CD4-positive, alpha-beta T cell treated with Interleukin-17A for 1 hour (primary cell): ENCODE results near the gene BLOC1S5.
"Not testable (repeated sequence)": the region's sequence is repeated elsewhere in the genome, so short reads cannot be mapped to it uniquely, and the experiment has no call there.

Source experiments
- DNase-seq: peaks from one replicate; pipeline ENCODE4 v3.0.0-alpha.2; 2020

Gene BLOC1S5

DNA sequence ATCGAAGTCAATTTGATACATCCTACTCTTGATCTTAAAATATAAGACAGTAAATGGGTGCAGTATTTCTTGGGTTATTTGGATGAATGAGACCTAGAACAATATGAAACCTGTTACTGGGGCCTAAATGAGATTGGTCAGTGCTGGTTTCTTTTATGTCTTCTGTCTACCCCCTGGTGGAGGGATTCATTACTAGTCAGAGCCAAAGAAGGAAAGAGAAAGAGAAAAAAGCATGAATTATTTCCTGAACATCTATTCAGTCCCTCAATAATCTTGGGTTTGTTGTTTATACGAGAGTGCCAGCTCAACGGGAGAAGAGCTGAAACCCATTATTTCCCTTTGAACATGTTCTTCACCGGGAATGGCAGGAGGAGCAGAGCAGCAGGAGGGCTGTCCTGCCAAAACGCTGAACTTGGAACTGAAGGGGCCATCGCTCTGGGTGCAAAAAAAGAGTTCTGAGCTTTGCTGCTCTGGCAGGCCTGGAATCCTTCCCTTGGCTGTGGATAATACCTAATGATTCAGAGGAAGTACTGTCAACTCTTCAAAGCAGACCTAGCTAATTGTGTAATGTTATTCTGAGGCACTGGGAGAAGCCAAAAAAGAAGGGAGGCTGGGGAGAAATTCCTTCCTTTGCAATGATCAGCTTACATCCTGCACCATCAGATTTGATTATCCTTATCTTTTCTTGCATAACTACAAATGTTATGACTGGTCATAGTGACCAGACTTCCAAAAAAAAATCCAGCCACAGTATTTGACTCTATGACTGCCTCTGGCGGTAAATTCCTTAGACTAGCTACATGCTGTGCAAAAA, 72.0 kb downstream of the BLOC1S5 start:
- DNase-seq: no peak

DNA sequence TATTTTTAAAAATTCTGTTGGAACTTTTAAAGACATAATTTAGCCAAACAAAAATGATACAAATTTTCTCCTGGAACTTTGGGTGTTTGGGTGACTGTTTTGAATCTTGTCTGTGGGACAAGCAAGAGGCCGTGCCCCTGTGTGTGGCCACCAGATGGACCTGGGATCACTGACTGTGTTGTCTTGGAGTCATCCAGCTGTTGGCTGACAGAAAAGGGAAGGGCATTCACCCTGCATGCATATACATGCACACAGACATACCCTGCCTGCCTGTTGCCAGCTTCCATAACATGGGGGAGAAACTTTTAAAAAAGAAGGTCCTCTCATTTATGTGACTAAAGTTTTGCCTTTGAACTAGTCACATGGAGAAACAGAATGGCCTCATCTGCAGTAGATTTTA, 72.7 kb downstream of the BLOC1S5 start:
- DNase-seq: no peak

DNA sequence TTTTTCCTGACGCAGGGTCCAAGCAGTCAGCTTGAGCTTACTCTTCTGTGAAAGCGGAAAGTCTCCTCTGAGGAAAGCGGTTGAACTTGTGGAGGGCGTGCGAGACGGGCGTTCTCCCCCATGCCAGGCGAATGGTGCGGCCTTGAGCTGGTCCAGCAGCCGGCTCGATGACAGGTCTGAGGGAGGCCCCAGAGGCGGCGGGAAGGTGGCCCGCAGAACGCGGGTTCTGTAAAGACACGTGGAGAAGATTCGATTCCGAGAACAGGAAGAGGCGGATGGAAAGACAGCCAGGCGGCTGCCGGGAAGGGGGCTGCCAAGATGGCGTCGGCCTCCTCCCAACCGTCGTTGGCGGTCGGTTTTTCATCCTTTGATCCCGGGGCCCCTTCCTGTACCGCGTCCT, 78.0 kb downstream of the BLOC1S5 start:
- DNase-seq: no peak

DNA sequence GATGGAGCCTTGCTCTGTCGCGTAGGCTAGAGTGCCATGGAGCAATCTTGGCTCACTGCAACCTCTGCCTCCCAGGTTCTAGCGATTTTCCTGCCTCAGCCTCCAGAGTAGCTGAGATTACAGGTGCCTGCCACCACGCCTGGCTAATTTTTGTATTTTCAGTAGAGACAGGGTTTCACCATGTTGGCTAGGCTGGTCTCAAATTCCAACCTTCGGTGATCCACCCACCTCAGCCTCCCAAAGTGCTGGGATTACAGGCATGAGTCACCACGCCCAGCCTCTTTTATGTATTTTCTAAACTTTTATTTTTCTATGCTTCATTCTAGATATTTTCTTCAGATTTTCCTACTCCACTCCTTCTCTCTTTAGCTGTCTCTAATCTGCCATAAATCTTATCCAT, 80.2 kb downstream of the BLOC1S5 start:
- not testable (repeated sequence) for DNase-seq

DNA sequence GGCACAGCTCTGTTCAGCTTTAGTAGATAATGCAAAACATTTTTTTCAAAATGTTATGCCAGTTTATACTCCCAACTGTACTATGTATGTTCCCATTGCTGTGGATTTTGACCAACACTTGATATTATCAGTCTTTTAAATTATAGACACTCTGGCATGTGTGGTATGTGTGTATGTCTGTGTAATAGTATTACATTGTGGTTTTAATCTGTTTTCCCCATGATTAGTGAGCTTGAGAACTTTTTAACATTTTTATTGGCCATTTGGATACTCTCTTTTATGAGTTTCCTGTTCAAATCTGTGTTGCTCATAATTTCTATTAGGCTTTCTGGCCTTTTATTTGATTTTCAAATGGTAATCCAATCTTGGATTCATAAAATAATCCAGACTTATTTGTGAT, 84.4 kb downstream of the BLOC1S5 start:
- DNase-seq: no peak

DNA sequence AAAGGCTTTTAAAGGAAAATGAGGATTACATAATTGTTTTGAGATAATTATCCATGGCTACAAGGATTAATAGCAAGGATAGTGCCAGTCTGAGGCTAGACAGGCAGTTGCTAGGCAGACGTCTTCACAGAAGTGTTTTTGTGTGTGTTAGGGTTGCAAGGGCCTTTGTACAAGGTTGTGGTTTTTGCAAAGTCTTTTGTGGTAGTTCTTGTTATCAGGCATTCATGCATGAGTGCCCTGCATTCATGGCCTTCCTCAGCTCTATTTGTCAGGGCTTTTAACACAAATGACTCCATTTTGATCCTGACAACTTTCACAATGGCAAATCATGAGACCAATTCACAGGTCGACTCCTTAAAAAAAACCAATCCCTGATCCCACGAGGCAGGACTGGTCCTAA, 85.5 kb downstream of the BLOC1S5 start:
- DNase-seq: no peak

DNA sequence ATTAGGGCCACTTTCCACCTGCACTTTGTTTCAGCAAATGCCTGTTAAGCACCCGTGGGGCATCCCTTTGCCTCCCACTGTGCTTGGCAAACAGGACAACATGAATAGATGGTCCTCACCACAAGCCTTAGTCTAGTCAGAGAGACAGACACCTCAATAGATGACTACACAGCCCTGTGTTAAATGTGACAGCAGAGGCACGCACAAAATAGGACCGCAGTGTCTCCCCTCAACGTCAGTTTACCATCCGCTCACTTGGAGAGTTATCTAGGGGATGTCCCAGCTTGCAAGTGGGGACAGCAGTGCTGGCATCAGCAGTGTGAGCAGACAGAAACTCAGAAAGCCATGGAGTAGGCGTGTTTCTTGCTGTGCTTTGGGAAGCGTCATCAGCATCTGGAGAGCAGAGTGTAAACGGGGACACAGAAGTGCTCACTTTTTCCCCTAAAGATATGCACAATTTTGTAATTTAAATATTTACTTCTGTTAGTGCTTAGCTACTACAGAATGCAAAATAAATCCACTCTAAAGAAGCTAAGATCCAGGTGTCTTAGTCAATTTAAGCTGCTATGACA, 87.6 kb downstream of the BLOC1S5 start:
- no peak for DNase-seq

DNA sequence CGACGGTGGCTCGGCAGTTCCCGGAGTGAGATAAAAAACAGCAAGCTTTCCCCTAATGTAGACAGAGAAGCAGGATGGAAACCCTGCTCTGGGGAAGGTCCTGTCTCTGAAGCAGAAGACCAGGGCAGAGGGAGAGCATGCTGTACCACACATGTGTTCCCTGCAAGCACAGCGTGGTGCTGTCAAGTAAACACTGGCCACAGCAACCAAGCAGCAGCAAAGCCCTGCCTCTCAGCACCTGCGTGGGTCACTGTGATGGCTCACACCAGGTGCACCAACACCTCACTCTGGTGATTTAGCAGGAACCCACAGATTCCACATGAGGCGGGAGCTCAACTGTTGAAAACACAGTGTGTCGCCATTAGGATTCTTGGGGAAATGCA, 88.4 kb downstream of the BLOC1S5 start:
- no peak for DNase-seq

DNA sequence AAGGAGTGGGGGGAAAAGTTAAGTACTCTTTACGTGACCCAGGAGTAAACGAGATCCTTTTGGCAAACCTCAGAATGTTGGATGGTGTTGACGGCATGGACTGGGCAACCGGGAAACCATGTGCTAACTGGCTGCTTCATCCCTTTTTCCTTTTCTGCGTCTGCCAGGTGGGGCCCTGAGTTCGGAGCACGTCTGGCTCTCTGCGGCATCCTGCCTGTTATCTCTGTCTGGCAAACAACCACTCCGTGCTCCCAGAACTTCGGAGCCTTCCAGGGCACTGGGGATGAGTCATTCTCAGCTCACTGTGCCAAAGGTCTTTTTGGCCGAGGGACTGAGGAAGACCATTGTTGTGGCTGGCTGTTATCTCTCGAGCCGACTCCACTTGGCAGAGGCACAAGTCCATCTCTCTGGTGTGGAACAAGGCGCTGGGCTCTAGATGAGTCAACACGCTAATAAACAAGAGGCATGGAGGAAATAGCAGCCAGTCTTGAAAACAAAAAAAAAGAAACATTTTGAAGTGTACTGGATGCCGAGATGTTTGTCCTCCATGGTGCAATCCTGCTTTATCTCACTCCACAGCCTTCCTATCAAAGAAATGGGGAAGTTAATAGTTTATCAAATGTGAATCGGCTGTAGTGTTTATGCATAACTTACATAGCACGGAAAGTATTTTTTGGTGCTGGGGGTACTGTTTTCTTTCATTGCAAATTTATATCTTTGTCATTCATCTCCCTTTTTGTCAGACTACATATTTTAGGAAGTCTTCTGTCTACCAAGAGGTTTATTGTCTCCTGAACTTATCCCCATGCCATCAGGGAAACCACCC, 89.0 kb downstream of the BLOC1S5 start:
- DNase-seq: no peak

DNA sequence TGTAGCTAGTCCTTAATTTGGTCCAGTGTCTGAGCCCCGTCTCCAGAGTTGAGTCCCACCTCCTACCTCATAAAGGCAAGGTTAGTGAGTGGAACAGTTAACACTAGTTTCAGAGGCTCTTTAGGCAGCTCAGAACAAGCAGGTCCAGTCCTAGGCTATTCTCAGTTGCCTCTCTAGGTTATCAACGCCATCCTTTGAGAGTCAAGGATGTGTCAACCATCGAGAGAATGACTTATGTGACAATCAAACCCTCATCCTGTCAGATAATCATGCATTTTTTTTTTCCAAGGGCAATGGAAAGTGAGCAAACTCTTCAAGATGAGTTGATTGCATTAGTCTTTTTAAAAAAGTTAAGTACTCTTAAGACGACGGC, 89.6 kb downstream of the BLOC1S5 start:
- no peak for DNase-seq

DNA sequence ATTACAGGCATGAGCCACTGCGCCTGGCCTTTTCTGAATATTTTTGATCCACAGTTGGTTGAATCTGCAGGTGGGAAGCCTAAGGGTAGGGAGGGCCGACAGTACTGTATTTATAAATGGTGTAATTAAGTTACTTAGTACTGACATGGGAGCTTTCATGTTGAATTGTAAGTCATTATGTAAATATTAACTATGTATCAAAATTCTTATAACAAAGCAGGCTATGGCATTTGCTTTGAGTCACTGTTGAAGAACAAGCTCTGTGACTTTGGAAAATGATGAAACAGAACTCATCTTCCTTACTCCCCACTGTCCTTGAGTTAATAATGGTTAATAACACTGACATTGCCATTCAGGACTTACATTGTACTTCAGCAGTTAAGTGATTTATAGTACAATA, 90.6 kb downstream of the BLOC1S5 start:
- DNase-seq: no peak

DNA sequence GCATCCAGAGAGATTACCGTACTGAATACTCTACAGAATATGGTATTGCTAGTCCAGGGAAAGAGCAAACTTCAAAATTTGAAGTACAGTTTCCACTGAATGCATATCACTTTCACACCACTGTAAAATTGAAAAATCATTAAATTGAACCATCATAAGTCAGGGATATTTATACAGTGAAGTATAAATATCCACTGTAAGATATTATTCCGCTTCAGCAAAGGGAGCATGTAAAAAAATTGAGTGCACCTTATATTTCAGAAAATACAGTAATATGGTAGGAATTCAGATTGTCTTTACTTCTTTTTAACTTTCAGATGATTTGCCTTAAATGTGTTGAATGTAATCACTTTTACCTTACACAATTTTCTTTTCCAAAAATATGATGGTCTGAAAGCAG, 92.7 kb downstream of the BLOC1S5 start:
- DNase-seq: no peak

DNA sequence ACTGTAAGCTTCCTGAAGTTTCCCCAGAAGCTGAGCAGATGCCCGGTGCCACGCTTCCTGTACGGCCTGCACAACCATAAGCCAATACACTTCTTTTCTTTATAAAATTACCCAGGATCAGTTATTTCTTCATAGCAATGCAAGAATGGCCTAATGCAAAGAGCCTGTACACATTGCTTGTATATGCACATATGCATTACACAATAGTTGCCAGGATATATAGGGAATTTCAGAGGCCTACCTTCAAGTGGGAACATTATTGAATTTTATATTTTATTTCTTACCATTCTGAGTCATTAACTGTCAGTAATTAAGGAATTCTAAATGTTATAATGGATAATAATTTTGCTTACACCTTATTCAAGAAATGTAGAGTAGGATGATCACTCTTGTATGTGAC, 93.6 kb downstream of the BLOC1S5 start:
- no peak for DNase-seq
